Measurements from ENCODE around the gene ADAMTS18. TPM values are rescaled to one million over a fixed set of nuclear protein-coding genes. Genes with fewer than 3 reads are reported as not detected.
"Not testable (repeated sequence)": the region's sequence is repeated elsewhere in the genome, so short reads cannot be mapped to it uniquely, and the experiment has no call there.

Gene ADAMTS18
- total RNA-seq, 1 donor from 2014 or later: not detected

DNA sequence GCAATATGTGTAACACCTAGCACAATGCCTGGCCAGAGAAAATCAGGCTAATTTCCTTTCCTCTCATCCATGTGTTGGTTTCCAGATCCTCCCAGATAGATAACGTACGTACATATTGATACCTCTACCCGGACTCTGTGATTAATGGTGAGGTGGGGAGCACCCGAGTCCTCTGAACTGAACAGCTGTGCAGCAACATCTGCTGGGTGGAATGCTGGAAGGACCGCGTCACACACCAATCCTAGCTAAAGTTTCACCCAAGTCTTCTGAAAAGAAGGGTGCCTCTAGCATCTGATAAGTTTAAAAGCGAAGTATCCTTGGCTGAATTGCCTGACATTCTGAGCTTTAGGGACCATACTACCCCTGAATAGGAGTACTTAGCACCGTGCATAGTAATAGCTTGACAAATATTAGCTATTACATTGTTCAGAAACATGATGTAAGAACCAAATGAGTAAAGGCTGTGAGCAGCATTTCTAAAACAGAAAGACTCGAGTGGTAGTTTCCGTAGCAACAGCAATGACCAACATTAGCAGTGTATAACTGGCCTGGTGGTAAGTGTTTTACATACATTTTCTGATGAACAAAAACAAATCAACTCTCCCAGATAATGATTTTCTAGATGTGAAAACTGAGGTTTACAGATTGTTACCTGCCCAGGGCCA is 144.3 kb downstream of the ADAMTS18 start:
- intact Hi-C loops (cut with micrococcal nuclease): no loop called here

DNA sequence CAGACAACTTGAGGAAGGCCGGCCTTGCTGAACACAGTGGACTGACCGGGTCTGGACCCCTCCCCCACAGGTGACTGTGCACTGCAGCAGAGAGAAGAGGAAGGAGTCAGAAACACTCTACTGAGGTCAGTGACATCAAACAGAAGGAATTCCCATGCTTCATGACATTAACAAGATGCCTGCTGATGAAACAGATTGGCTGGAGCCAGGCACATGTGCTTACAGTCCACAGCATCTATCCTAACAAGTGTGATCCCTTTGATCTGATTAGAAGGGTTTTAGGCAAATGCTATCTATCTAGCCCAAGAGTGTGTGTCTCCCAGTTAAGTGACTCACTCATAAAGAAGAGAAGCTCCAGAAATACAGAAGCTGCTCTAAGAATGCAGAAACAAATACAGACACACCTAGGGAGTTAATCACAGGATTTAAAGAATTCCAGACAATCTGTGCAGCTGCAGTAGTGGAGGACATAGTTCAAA is 145.5 kb downstream of the ADAMTS18 start:
- intact Hi-C loops (cut with micrococcal nuclease): no loop called here

DNA sequence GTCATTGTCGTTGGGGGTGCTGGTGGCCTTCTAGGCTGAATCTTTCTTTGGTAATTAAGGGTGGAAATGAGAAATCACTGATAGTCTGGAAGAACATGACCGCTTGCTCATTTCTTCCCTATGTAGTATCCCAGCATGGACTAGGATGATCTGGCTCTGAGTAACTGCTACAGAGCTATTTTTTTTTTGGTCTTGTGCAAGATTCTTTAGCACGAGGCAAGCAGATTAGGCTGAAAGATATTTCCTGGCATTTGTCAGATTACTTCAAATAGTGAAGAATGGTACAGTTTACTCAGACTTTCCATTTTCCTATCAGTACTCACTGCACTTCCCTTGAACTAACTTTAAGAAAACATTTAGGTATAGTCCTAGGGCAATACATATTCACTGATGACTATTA is 146.6 kb downstream of the ADAMTS18 start:
- intact Hi-C loops (cut with micrococcal nuclease): no loop called here

DNA sequence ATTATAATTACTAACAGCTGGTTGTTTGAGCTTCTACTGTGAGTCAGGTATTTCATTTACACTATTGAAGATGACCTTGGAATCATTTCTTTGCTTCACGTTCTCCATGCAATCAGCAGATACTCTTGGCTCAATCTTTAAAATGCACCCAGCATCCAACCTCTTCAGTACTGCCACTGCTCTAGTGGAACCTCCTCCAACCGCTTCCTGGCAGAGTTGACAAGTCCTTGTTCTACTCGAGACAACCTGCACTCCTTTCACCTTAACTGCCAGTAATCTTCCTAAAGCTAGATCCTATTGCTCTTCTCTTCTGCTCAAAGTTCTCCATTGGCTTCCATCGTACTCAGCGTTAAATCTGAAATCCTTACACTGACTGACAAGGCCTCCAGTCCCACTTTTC is 149.2 kb downstream of the ADAMTS18 start:
- intact Hi-C loops (cut with micrococcal nuclease): no loop called here

DNA sequence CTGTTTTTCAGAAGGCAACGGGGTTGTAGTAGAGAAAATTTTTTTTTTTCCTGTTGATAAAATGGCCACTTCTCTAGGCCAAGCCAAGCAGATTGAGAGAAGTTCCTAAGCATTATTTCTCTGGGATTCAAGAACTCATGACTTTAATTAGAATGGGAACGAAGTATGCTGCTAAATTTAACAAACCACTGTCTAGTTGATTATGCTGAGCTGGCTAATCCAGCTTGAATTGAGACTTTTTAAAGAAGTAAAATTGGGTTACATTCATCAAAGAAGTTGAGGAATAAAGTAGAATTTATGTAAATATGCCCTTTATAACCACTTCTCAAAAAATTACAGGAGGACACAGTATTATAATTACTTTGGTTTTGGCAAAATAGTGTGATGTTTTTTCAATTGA is 152.5 kb downstream of the ADAMTS18 start:
- intact Hi-C loops (cut with micrococcal nuclease): no loop called here

DNA sequence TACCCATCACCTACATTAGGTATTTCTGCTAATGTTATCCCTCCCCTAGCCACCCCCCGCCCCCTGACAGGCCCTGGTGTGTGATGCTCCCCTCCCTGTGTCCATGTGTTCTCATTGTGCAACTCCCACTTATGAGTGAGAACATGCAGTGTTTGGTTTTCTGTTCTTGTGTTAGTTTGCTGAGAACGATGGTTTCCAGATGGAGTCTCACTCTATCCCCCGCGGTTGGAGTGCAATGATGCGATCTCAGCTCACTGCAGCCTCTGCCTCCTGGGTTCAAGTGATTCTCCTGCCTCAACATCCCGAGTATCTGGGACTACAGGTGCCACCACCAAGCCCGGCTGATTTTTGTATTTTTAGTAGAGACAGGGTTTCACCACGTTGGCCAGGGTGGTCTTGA is 155.5 kb downstream of the ADAMTS18 start:
- intact Hi-C loops (cut with micrococcal nuclease): not testable (repeated sequence)

DNA sequence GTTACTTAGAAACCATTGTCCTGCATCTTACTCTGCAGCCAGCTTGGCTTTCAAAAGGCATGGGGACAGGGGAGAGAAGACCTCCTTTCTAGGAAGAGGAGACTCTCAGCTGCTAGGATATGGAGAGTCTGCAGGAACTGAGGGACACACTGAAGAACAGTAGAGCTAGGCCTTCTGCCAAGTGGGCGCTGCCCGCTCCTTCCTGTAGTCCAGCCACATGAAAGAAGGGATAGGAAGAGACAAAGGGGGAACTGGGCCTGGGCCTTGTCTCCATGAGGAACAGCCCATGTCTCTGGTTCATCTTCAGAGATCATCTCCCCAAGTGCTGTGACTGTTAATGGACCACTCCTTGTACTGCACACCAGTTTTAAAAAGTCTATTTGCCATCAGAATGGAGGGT is 157.3 kb downstream of the ADAMTS18 start:
- intact Hi-C loops (cut with micrococcal nuclease): no loop called here

DNA sequence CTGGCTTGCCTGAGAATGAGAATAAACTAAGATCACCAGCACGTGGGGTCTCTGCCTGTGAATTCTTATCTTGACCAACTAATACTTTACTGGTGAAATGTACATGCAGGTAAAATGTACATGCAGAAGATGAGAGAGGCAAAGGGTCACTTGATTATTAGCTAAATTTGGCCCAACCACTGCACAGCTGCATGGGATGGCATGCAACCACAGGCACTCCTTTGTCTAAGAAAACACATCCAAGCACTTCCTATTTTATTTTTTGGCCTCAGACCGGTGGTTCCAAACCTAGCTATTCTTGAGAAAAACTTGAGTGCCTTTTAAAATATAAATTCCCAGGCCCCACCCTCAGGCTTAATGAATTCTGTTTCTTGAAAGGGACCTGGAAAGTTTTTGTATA is 157.7 kb downstream of the ADAMTS18 start:
- intact Hi-C loops (cut with micrococcal nuclease): no loop called here

DNA sequence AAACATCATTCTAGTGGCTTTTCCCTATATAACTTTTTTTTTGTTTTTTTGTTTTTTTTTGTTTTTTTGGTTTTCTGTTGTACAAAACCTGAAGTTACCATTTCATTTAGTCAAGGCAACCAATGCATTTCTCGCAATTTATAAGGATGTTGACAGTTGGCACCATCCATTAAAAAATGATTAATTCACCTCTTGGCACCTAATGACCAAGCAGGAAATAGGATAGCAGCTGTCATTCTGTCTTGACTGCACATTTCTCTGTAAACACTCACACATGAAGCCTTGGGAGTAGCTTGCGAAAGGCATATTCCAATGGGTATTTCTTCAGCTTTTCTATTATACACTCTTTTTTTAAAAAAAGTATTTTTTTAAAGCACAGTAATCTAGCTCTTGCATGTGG is 158.2 kb downstream of the ADAMTS18 start:
- intact Hi-C loops (cut with micrococcal nuclease): no loop called here

DNA sequence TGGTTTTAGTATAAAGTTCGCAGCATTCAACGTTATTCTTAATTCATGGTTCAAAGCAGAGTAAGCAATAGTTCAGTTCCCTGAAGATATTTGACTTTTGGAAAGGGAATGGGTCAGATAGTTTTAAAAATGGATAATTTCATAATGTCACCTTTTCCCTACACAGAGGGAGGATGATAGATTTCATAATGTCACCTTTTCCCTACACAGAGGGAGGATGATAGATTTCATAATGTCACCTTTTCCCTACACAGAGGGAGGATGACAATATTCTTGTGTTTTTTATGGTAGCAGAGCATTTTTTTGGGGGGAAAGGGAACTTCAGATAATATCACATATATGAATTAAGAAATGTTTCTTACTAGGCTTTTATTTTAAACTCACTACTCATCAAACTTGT is 159.5 kb downstream of the ADAMTS18 start:
- intact Hi-C loops (cut with micrococcal nuclease): not testable (repeated sequence)

DNA sequence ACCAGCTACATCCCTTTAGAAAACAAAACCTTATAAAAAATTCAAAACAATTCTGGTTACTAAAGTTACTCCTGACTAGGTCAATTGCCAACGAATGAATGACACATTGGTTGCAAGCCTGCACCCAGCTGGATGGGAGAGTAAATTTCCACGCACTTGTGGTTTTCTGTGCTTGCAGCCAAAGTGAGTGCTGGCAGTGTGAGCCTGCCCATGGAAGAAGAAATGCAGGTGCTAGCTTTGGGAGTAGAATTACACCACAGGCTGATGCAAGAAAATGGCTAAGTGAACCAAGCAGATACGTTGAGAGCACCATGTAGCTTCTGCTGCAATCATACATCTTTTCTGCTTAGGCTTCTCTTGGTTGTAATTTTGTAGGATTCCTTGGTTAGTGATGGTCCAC is 161.0 kb downstream of the ADAMTS18 start:
- intact Hi-C loops (cut with micrococcal nuclease): no loop called here

DNA sequence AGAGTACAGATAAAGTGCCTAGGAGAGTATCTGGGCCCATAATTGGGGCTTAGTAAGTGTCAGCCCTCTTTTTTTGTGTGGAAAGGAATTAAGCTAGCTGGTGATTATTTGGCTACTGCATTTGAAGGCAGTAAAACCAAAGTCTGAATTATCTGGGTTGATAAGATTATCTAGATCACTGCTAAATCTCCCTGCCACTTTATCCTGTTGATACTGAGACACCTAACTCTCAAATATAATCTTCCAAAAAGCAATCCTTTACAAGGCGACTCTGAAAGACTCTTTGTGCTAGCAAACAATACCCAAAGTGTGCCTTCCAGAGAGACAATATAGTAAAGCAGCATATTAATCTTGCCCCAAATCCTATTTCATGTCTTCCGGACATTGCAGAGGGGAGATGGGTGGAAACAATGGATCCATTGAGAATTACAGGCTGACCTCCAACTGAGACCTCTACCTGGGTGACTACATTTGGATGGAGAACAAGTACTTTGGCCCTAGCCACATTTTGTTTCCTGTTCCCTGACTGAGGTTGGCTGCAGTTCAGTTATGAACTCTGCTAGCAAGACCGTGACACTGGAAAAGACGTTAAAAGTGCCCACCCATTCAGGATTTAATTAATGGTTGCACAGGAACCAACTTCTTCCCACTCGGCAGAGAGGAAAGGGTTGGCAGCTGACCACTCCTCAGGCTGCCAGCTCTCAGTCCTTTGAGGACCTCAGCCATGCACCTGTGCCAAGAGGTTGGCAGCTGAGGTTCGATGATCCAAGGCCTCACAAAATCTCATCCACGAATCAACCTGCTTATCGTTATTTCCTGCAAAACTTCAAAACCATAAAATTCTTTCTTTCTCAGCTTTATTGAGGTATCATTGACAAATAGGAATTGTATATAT is 163.1 kb downstream of the ADAMTS18 start:
- intact Hi-C loops (cut with micrococcal nuclease): no loop called here

DNA sequence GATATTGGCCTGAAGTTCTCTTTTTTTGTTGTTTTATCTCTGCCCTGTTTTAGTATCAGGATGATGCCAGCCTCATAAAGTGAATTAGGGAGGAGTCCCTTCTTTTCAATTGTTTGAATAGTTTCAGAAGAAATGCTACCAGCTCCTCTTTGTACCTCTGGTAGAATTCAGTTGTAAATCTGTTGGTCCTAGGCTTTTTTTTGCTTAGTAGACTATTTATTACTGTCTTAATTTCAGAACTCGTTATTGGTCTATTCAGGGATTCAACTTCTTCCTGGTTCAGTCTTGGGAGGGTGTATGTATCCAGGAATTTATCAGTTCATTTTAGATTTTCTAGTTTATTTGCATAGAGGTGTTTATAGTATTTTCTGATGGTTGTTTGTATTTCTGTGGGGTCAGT is 168.6 kb downstream of the ADAMTS18 start:
- intact Hi-C loops (cut with micrococcal nuclease): not testable (repeated sequence)

DNA sequence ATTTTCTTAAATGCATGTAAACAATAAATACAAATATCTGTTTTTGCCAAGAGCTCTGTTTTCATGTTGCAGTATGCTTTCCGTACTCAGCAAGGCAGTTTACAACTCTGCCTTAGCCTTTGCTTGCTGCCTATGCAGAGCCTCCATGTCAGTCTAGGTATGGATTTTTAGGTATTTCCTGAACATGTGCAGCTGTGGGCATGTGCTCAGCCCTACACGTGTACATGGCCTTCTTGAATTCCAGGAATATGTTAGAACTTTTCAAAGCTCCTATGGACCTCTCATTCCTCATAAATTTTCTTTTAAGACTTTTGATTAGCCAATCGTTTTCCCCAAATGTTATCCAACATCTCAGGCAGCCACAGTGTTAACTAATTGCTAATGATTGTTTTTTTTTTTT is 171.9 kb downstream of the ADAMTS18 start:
- intact Hi-C loops (cut with micrococcal nuclease): no loop called here

DNA sequence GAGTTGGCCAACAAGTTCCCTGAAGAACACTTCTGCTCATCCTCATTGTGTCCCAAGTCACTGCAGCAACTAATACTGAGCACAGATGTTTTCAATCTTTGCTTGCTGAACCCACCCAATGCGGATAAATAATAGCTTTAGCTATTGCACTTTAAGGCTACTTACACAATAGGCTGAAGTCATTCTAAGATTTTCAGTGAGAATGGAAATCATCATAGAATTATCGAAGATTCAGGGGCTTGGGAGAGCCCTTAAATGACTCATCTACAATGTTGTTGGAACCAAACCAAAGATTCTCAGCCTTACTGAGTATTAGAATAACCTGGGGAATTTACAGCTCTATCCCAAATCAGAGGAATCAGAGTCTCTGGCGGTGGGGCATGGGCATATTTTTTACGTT is 184.4 kb downstream of the ADAMTS18 start:
- intact Hi-C loops (cut with micrococcal nuclease): no loop called here

DNA sequence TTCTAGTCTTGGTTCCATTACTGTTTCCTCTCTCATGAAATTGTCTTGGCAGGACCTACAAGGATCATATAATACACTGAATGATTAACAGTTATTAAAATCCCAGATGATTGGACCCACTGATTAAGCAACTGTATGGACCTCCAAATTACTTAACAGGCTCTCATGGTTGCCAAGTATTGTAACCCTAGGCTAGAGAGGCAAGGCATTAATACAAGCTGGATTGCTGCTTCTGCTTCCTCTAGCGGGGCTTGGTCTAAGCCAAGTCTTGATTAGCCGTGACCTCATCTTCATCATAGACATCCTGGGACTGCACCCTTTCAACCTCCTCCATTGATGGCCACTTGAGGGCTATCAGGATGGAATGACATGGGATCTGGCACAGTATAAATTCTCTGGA is 188.7 kb downstream of the ADAMTS18 start:
- intact Hi-C loops (cut with micrococcal nuclease): no loop called here

DNA sequence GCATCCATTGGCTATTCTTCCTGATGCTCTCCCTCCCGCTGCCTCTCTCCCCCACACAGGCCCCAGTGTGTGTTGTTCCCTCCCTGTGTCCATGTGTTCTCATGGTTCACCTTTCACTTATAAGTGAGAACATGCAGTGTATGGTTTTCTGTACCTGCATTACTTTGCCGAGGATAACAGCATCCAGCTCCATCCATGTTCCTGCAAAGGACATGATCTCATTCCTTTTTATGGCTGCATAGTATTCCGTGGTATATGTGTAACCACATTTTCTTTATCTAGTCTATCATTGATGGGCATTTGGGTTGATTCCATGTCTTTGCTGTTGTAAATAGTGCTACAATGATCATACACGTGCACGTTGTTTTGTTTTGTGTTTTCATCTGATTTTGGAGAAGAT is 192.4 kb downstream of the ADAMTS18 start:
- intact Hi-C loops (cut with micrococcal nuclease): not testable (repeated sequence)

DNA sequence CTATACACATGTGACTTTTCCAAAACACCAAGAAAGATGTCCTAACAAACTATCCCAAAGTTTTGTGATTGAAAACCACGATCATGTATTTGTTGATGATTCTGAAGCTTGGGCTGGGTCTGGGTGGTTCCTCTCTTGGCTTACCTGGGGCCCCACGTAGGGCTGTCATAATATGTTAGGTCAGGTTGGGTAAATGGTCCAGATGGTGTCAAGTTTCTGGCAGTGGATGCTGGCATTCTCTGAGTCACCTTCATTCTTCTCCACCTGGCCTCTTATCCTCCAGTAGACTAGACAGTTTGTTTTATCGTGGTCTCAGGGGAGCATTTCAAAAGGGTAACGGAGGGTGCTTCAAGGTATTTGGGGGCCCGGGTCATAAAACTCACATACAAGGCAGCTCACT is 196.2 kb downstream of the ADAMTS18 start:
- intact Hi-C loops (cut with micrococcal nuclease): loop anchor here (5.0 kb wide), 1 partner anchor 219 kb away; no protein-coding TSS in a partner anchor

DNA sequence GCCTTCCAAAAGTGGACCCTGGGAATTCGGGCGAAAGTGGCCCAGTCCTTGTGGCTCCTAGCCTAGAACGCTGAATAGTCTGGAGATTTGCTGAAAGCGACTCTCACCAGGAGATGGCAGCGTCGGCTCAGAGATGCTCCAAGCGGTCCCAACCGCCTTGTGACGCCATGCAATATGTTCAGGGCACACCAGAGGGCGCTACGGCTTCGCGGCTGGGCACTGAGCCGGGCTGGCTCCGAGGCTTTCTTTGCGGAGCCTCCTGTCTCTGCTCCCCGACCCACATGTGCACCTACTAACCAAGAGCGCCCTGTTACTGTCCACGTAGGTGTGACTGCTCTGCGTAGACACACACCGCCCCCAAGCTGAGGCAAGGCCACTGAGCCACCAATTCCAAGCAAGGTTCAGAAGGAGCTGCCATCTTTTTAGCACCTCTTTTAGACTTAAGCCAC is 198.7 kb downstream of the ADAMTS18 start:
- intact Hi-C loops (cut with micrococcal nuclease): loop anchor here (1.0 to 5.0 kb wide), 10 partner anchors 23 to 863 kb away; partner anchors contain the start of gene WWOX

DNA sequence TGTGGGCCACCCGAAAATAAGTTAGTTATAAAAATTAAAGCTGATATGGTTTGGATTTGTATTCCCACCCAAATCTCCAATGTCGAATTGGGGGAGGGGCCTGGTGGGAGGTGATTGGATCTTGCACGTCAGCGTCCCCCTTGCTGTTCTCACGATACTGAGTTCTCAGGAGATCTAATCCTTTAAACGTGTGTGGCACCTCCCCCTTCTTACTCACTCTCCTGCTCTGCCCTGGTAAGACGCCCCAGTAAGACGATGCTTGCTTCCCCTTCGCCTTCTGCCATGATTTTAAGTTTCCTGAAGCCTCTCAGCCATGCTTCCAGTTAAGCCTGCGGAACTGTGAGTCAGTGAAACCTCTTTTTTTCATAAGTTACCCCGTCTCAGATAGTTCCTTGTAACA is 200.2 kb downstream of the ADAMTS18 start:
- intact Hi-C loops (cut with micrococcal nuclease): loop anchor here (5.0 kb wide), 1 partner anchor 223 kb away; no protein-coding TSS in a partner anchor

DNA sequence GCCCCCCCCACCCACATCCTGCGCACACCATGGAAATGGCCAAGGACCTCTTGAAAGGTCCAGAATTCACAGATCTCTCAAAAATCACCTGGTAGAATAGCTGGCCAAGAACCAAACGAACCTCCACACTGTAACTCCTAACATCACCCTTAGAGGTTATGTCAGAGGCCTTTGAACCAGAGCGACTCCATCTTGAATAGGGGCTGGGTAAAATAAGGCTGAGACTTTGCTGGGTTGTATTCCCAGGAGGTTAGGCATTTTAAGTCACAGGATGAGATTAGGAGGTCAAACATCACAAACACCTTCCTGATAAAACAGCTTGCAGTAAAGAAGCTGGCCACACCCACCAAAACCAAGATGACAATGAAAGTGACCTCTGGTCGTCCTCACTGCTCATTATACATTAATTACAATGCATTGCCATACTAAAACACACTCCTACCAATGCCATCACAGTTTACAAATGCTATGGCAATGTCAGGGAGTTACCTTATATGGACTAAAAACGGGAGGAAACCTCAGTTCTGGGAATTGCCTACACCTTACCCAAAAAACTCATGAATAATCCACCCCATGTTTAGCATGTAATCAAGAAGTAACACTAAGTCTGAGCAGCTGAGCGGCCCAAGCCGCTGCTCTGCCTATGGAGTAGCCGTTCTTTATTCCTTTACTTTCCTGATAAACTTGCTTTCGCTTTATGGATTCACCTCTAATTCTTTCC is 200.9 kb downstream of the ADAMTS18 start:
- intact Hi-C loops (cut with micrococcal nuclease): no loop called here
